Endothelial cell (in vitro differentiated cells): ENCODE results near the gene ARHGAP26. TPM values are rescaled to one million over a fixed set of nuclear protein-coding genes. Genes with fewer than 3 reads are reported as not detected.

Experiments
- DNase-seq: peaks from one replicate; pipeline ENCODE4 v3.0.0; 2021; ENCODE audit warnings: low spot score
- H3K27ac Mint-ChIP-seq: one replicate; pipeline ENCODE4 v1.8.0; 2021; ENCODE audit warnings: mixed read lengths, inconsistent platforms; ENCODE audit not compliant: unreplicated experiment
- H3K27me3 Mint-ChIP-seq: one replicate; pipeline ENCODE4 v1.8.0; 2021; ENCODE audit warnings: mild to moderate bottlenecking, moderate library complexity, mixed read lengths, inconsistent platforms; ENCODE audit not compliant: unreplicated experiment
- H3K36me3 Mint-ChIP-seq: one replicate; pipeline ENCODE4 v1.8.0; 2021; ENCODE audit warnings: mild to moderate bottlenecking, low read depth, mixed read lengths, inconsistent platforms; ENCODE audit not compliant: unreplicated experiment
- H3K4me1 Mint-ChIP-seq: one replicate; pipeline ENCODE4 v1.8.0; 2021; ENCODE audit warnings: mild to moderate bottlenecking, mixed read lengths, inconsistent platforms; ENCODE audit not compliant: unreplicated experiment
- H3K4me3 Mint-ChIP-seq: one replicate; pipeline ENCODE4 v1.8.0; 2021; ENCODE audit warnings: mild to moderate bottlenecking, mixed read lengths, inconsistent platforms; ENCODE audit not compliant: unreplicated experiment
- H3K9me3 Mint-ChIP-seq: one replicate; pipeline ENCODE4 v1.8.0; 2021; ENCODE audit warnings: mixed read lengths, inconsistent platforms; ENCODE audit not compliant: unreplicated experiment
- CTCF ChIP-seq: fragments of 200-600 bp; sonication (generic); IDR thresholded peaks from one replicate; pipeline ENCODE4 v1.5.0; 2021; ENCODE audit warnings: antibody characterized with exemption; ENCODE audit not compliant: unreplicated experiment
- total RNA-seq: library from RNA; stranded (reverse); fragmentation: NEBNext Ultra II Directional; extraction: Animal tissue kit (Norgen Biotek cat#: 25700); gene quantifications from one replicate; pipeline ENCODE4 v1.2.1, GENCODE V29; 2021; ENCODE audit not compliant: unreplicated experiment

Gene ARHGAP26
- total RNA-seq, 1 donor from 2014 or later: 81.5 TPM

GRCh38 chr5:142958944-142959682, 188.9 kb downstream of the ARHGAP26 start:
- H3K27ac Mint-ChIP-seq: no peak overlapping the region
- no peak for DNase-seq
- H3K36me3 Mint-ChIP-seq: peaks cover 19% of the 10 kb centered on the region
- no peak overlapping the region for H3K4me3 Mint-ChIP-seq
- no peaks in the 10 kb centered on the region for H3K4me1 Mint-ChIP-seq
- TF ChIP-seq CTCF: no peak
- peaks cover 3% of the 10 kb centered on the region for H3K27me3 Mint-ChIP-seq
- no peaks in the 10 kb centered on the region for H3K9me3 Mint-ChIP-seq

GRCh38 chr5:142959683-142960657, 189.8 kb downstream of the ARHGAP26 start:
- peaks cover 6% of the 10 kb centered on the region for H3K4me1 Mint-ChIP-seq
- no peak overlapping the region for H3K27ac Mint-ChIP-seq
- H3K9me3 Mint-ChIP-seq: no peaks in the 10 kb centered on the region
- H3K4me3 Mint-ChIP-seq: no peak overlapping the region
- peaks cover 18% of the 10 kb centered on the region for H3K36me3 Mint-ChIP-seq
- no peak for TF ChIP-seq CTCF
- DNase-seq: no peak
- peaks cover 6% of the 10 kb centered on the region for H3K27me3 Mint-ChIP-seq

- TF ChIP-seq CTCF: no peak
- H3K9me3 Mint-ChIP-seq: no peaks in the 10 kb centered on the region
- no peak overlapping the region for H3K4me3 Mint-ChIP-seq
- DNase-seq: no peak
- no peak overlapping the region for H3K27ac Mint-ChIP-seq
- H3K4me1 Mint-ChIP-seq: peaks cover 6% of the 10 kb centered on the region
- peaks cover 4% of the 10 kb centered on the region for H3K27me3 Mint-ChIP-seq
- H3K36me3 Mint-ChIP-seq: peaks cover 14% of the 10 kb centered on the region
Observed at GRCh38 chr5:142961440-142962173, 191.4 kb downstream of the ARHGAP26 start.

- no peak overlapping the region for H3K27ac Mint-ChIP-seq
- DNase-seq: no peak
- peaks cover 3% of the 10 kb centered on the region for H3K27me3 Mint-ChIP-seq
- peaks cover 6% of the 10 kb centered on the region for H3K4me1 Mint-ChIP-seq
- no peak for TF ChIP-seq CTCF
- no peaks in the 10 kb centered on the region for H3K9me3 Mint-ChIP-seq
- no peak overlapping the region for H3K4me3 Mint-ChIP-seq
- peaks cover 9% of the 10 kb centered on the region for H3K36me3 Mint-ChIP-seq
Observed at GRCh38 chr5:142962174-142962533, 192.0 kb downstream of the ARHGAP26 start.
